HG03457 (cell line): Measurements from ENCODE around the gene BGLAP.

Source experiments
- ATAC-seq: cut with Tn5 transposase; IDR thresholded peaks from one replicate; pipeline ENCODE4 v1.9.1; 2021; ENCODE audit warnings: moderate number of reproducible peaks; ENCODE audit not compliant: unreplicated experiment

BGLAP gene

GRCh38 chr1:156251527-156251926 is 9.5 kb downstream of the BGLAP start:
- ATAC-seq: no peak

- no peak for ATAC-seq
Measured at GRCh38 chr1:156253634-156254033, 11.7 kb downstream of the BGLAP start.

- no peak for ATAC-seq
Measured at GRCh38 chr1:156257711-156258110, 15.7 kb downstream of the BGLAP start.

GRCh38 chr1:156258859-156259258 is 16.9 kb downstream of the BGLAP start:
- ATAC-seq: no peak

- no peak for ATAC-seq
Measured at GRCh38 chr1:156259805-156260204, 17.8 kb downstream of the BGLAP start.

GRCh38 chr1:156260896-156261295 is 18.9 kb downstream of the BGLAP start:
- no peak for ATAC-seq

GRCh38 chr1:156262461-156263287 is 20.7 kb downstream of the BGLAP start:
- ATAC-seq: no peak

GRCh38 chr1:156263288-156263655 is 21.3 kb downstream of the BGLAP start:
- ATAC-seq: no peak

GRCh38 chr1:156266051-156266450 is 24.1 kb downstream of the BGLAP start:
- no peak for ATAC-seq

- no peak for ATAC-seq
Measured at GRCh38 chr1:156268336-156268735, 26.4 kb downstream of the BGLAP start.

- ATAC-seq: no peak
Measured at GRCh38 chr1:156270314-156270713, 28.3 kb downstream of the BGLAP start.

- no peak for ATAC-seq
Measured at GRCh38 chr1:156276532-156276931, 34.5 kb downstream of the BGLAP start.

- ATAC-seq: no peak
Measured at GRCh38 chr1:156276966-156277381, 35.0 kb downstream of the BGLAP start.

- no peak for ATAC-seq
Measured at GRCh38 chr1:156279837-156280236, 37.9 kb downstream of the BGLAP start.

- ATAC-seq: no peak
Measured at GRCh38 chr1:156281281-156281680, 39.3 kb downstream of the BGLAP start.

GRCh38 chr1:156281693-156282478 is 39.9 kb downstream of the BGLAP start:
- no peak for ATAC-seq

- ATAC-seq: peak; percentile 65
Measured at GRCh38 chr1:156282479-156283222, 40.7 kb downstream of the BGLAP start, which contains the start of gene SMG5. TSS of gene SMG5 (minus strand) at chr1:156282825. CDS start at chr1:156282680, 145 bp downstream.

- ATAC-seq: no peak
Measured at GRCh38 chr1:156283521-156283920, 41.5 kb downstream of the BGLAP start.

GRCh38 chr1:156284112-156284511 is 42.1 kb downstream of the BGLAP start, which contains the start of gene TMEM79:
TSS of gene TMEM79 (plus strand) at chr1:156284325. CDS start at chr1:156285227, 902 bp downstream.
- no peak for ATAC-seq

GRCh38 chr1:156284757-156285156 is 42.8 kb downstream of the BGLAP start:
- no peak for ATAC-seq

- no peak for ATAC-seq
Measured at GRCh38 chr1:156285437-156285836, 43.5 kb downstream of the BGLAP start.
